Smooth muscle cell of the pulmonary artery (primary cell): ENCODE results near the gene TENT5C. TPM values are rescaled to one million over a fixed set of nuclear protein-coding genes. Genes with fewer than 3 reads are reported as not detected.

Experiments
- total RNA-seq: library from RNA; depleted of rRNA; stranded (reverse); fragments of >200 nt; gene quantifications from 2 replicates; pipeline ENCODE4 v1.2.3, GENCODE V29; 2014

Gene TENT5C
- 1.5 and 4.5 TPM in 2 replicates for total RNA-seq

GRCh38 chr1:117605774-117606648 lies at the start of gene TENT5C:
Gene TENT5C (plus strand): TSS chr1:117606048. CDS start chr1:117622869, 16,821 bp downstream.

Other genes with a start within 250 kb of the TENT5C start
- gene MAN1A2, start 238.6 kb upstream of the TENT5C start, total RNA-seq: 56.4 and 57.6 TPM in 2 replicates